ENCODE data around the gene ATP5F1B. TPM values are rescaled to one million over a fixed set of nuclear protein-coding genes. Genes with fewer than 3 reads are reported as not detected.

ATP5F1B gene
- total and polyA plus RNA-seq, 11 donors: 1,436 to 3,502 (median 2,716) TPM

- H3K36me3 ChIP-seq: peaks cover 0 to 31% (median 15%) of the 10 kb centered on the region in 9 donors
- no peak for TF ChIP-seq CTCF (IDR thresholded peaks at IDR 0.05)
- no peak overlapping the region for H3K4me3 ChIP-seq
- no peak for ATAC-seq
- H3K9me3 ChIP-seq: no peaks in the 10 kb centered on the region
- 91 to 96% (median 94%) methylated on average over 6 of the region's 6 CpGs for WGBS, 4 donors
- no peaks in the 10 kb centered on the region for H3K27me3 ChIP-seq
- no peak overlapping the region for H3K27ac ChIP-seq
- no peak for DNase-seq
- intact Hi-C loops (cut with DNase I): loop anchor here in 2 of 10 donors (5.0 kb wide), 2 partner anchors 35 to 40 kb away; partner anchors contain the start of gene ATP5F1B (in 1 of the 2)
- H3K4me1 ChIP-seq: peaks cover 0 to 87% (median 60%) of the 10 kb centered on the region in 12 donors
Observed at GRCh38 chr12:56682323-56682722, 36.5 kb upstream of the ATP5F1B start.

GRCh38 chr12:56679883-56680575 lies 34.2 kb upstream of the ATP5F1B start:
- peaks cover 0 to 94% (median 49%) of the 10 kb centered on the region in 12 donors for H3K4me1 ChIP-seq
- intact Hi-C loops (cut with DNase I): loop anchor here in 2 of 10 donors (5.0 kb wide), 2 partner anchors 33 to 38 kb away; partner anchors contain the start of gene ATP5F1B (in 1 of the 2)
- H3K27me3 ChIP-seq: no peaks in the 10 kb centered on the region
- TF ChIP-seq POLR2A (IDR thresholded peaks at IDR 0.05): no peak
- ATAC-seq: no peak
- no peaks in the 10 kb centered on the region for H3K9me3 ChIP-seq
- no peak for DNase-seq
- H3K27ac ChIP-seq: no peak overlapping the region
- H3K36me3 ChIP-seq: peaks cover 0 to 33% (median 14%) of the 10 kb centered on the region in 9 donors
- H3K4me3 ChIP-seq: no peak overlapping the region
- WGBS, 4 donors: 89 to 96% (median 92%) methylated on average over 13 of the region's 13 CpGs

GRCh38 chr12:56678852-56679251 lies 33.1 kb upstream of the ATP5F1B start:
- intact Hi-C loops (cut with DNase I): no loop called here
- ATAC-seq: peak in 1 of 4 donors; percentile 22
- no peaks in the 10 kb centered on the region for H3K9me3 ChIP-seq
- H3K36me3 ChIP-seq: peaks cover 0 to 35% (median 12%) of the 10 kb centered on the region in 9 donors
- H3K27ac ChIP-seq: no peak overlapping the region
- peaks cover 0 to 84% (median 38%) of the 10 kb centered on the region in 12 donors for H3K4me1 ChIP-seq
- H3K4me3 ChIP-seq: no peak overlapping the region
- no peak for TF ChIP-seq CTCF (IDR thresholded peaks at IDR 0.05)
- 77 to 100% (median 94%) methylated on average over 2 of the region's 2 CpGs for WGBS, 4 donors
- H3K27me3 ChIP-seq: no peaks in the 10 kb centered on the region
- no peak for DNase-seq

- intact Hi-C loops (cut with DNase I): no loop called here
- peaks cover 0 to 44% (median 14%) of the 10 kb centered on the region in 9 donors for H3K36me3 ChIP-seq
- WGBS, 4 donors: 77 to 96% (median 81%) methylated on average over 1 of the region's 1 CpG
- no peak overlapping the region for H3K4me3 ChIP-seq
- H3K27me3 ChIP-seq: no peaks in the 10 kb centered on the region
- peaks cover 0 to 74% (median 34%) of the 10 kb centered on the region in 12 donors for H3K4me1 ChIP-seq
- H3K27ac ChIP-seq: no peak overlapping the region
- no peak for DNase-seq
- H3K9me3 ChIP-seq: no peaks in the 10 kb centered on the region
- no peak for ATAC-seq
- TF ChIP-seq CTCF (IDR thresholded peaks at IDR 0.05) (no peak), POLR2A (IDR thresholded peaks at IDR 0.05) (no peak)
Observed at GRCh38 chr12:56677680-56678079, 31.9 kb upstream of the ATP5F1B start.

Measured in heart left ventricle (tissue), 16 donors.